IMR-90 (cell line): ENCODE measurements around the gene DPYD. TPM values are rescaled to one million over a fixed set of nuclear protein-coding genes. Genes with fewer than 3 reads are reported as not detected.

ENCODE experiments used
- ATAC-seq: fragments of 200-7000 bp; cut with Tn5 transposase; 2 replicates; pipeline ENCODE4 v1.9.1; 2020; ENCODE audit warnings: low read depth, mild to moderate bottlenecking, moderate library complexity
- BruUV-seq: library from RNA; stranded (reverse); fragments of 400-500 nt; replicated peaks from 2 replicates; lab custom pipeline; 2021; lab: Mats Ljungman, UMichigan
- CTCF ChIA-PET: fragments of 300-600 bp; formaldehyde crosslinking; extraction: SDS; loops from one replicate; lab custom pipeline; 2021; ENCODE audit warnings: antibody characterized with exemption; lab: Yijun Ruan, JAX
- POLR2A ChIA-PET: fragments of 300-600 bp; sonication (Branson Sonifier 250); formaldehyde crosslinking; loops from one replicate; lab custom pipeline; 2022; ENCODE audit warnings: antibody characterized with exemption; ENCODE audit not compliant: unreplicated experiment; lab: Charles Lee
- DNase-seq: peaks from one replicate; pipeline ENCODE4 v3.0.0; 2013
- H2AFZ ChIP-seq: replicated peaks from 2 replicates; pipeline ENCODE3; 2013; ENCODE audit warnings: low read length, mild to moderate bottlenecking; ENCODE audit not compliant: poor library complexity
- H2AK5ac ChIP-seq: 2 replicates; pipeline ENCODE4 v1.6.1; 2013; ENCODE audit warnings: low read depth, low read length, inconsistent platforms
- H2AK9ac ChIP-seq: replicated peaks from 2 replicates; pipeline ENCODE3; 2013; ENCODE audit warnings: mild to moderate bottlenecking, low read depth, low read length, moderate library complexity; ENCODE audit not compliant: poor library complexity
- H2BK120ac ChIP-seq: 2 replicates; pipeline ENCODE4 v1.6.1; 2013; ENCODE audit warnings: low read depth, low read length, inconsistent platforms
- H2BK15ac ChIP-seq: 3 replicates; pipeline ENCODE4 v1.6.1; 2013; ENCODE audit warnings: low read depth, low read length, inconsistent platforms
- H2BK20ac ChIP-seq: 2 replicates; pipeline ENCODE4 v1.6.1; 2013; ENCODE audit warnings: low read depth, mild to moderate bottlenecking, inconsistent platforms, low read length, moderate library complexity
- H2BK5ac ChIP-seq: 2 replicates; pipeline ENCODE4 v1.6.1; 2013; ENCODE audit warnings: mild to moderate bottlenecking, low read depth, low read length, inconsistent platforms; ENCODE audit not compliant: poor library complexity, severe bottlenecking
- H3K14ac ChIP-seq: replicated peaks from 2 replicates; pipeline ENCODE4 v1.6.1; 2013; ENCODE audit warnings: low read depth, low read length, inconsistent platforms
- H3K18ac ChIP-seq: 2 replicates; pipeline ENCODE4 v1.6.1; 2013; ENCODE audit warnings: low read depth, low read length, control low read depth
- H3K23ac ChIP-seq: 2 replicates; pipeline ENCODE4 v1.6.1; 2013; ENCODE audit warnings: low read depth, low read length, inconsistent platforms
- H3K27ac ChIP-seq: 2 replicates; pipeline ENCODE4 v1.5.1; 2013; ENCODE audit warnings: mild to moderate bottlenecking, control low read depth, low read length; ENCODE audit not compliant: insufficient read depth
- H3K27me3 ChIP-seq: 2 replicates; pipeline ENCODE4 v1.6.1; 2013; ENCODE audit warnings: low read length; ENCODE audit not compliant: control insufficient read depth, insufficient read depth
- H3K36me3 ChIP-seq: 2 replicates; pipeline ENCODE4 v1.6.1; 2013; ENCODE audit warnings: low read length, mixed read lengths; ENCODE audit not compliant: control insufficient read depth, insufficient read depth
- H3K4ac ChIP-seq: 2 replicates; pipeline ENCODE4 v1.6.1; 2013; ENCODE audit warnings: low read depth, low read length, inconsistent platforms
- H3K4me1 ChIP-seq: 2 replicates; pipeline ENCODE4 v1.6.1; 2013; ENCODE audit warnings: low read length, mixed read lengths; ENCODE audit not compliant: control insufficient read depth, insufficient read depth
- H3K4me2 ChIP-seq: 2 replicates; pipeline ENCODE4 v1.6.1; 2013; ENCODE audit warnings: low read depth, mild to moderate bottlenecking, control low read depth, low read length, moderate library complexity
- H3K4me3 ChIP-seq: 2 replicates; pipeline ENCODE4 v1.5.1; 2013; ENCODE audit warnings: low read depth, mild to moderate bottlenecking, control low read depth, low read length, moderate library complexity; ENCODE audit not compliant: insufficient read depth
- H3K56ac ChIP-seq: 2 replicates; pipeline ENCODE4 v1.6.1; 2013; ENCODE audit warnings: low read length, inconsistent platforms; ENCODE audit not compliant: insufficient read depth; ENCODE audit errors: extremely low read depth
- H3K79me1 ChIP-seq, 2 experiments: 2 replicates each; pipeline ENCODE4 v1.6.1; 2013; ENCODE audit warnings: low read length in 2 of 2, inconsistent platforms in 1 of 2, low read depth in 1 of 2
- H3K9ac ChIP-seq: 2 replicates; pipeline ENCODE4 v1.6.1; 2013; ENCODE audit warnings: low read depth, low read length, control low read depth
- H3K9me1 ChIP-seq: 2 replicates; pipeline ENCODE4 v1.6.1; 2013; ENCODE audit warnings: low read length, inconsistent platforms; ENCODE audit not compliant: insufficient read depth
- H3K9me3 ChIP-seq: 2 replicates; pipeline ENCODE4 v1.6.1; 2013; ENCODE audit warnings: low read length; ENCODE audit not compliant: control insufficient read depth, insufficient read depth
- H4K20me1 ChIP-seq: 2 replicates; pipeline ENCODE4 v1.6.1; 2013; ENCODE audit warnings: low read length, inconsistent platforms; ENCODE audit not compliant: insufficient read depth
- H4K5ac ChIP-seq: 2 replicates; pipeline ENCODE4 v1.6.1; 2013; ENCODE audit warnings: mild to moderate bottlenecking, low read depth, low read length, control low read depth
- H4K8ac ChIP-seq, 2 experiments: 2 replicates each; pipeline ENCODE4 v1.6.1; 2013; ENCODE audit warnings: low read depth in 2 of 2, low read length in 2 of 2, control low read depth in 1 of 2, inconsistent platforms in 1 of 2
- H4K91ac ChIP-seq: 2 replicates; pipeline ENCODE4 v1.6.1; 2013; ENCODE audit warnings: low read depth, low read length, inconsistent platforms; ENCODE audit not compliant: insufficient read depth
- BHLHE40 ChIP-seq: fragments of 150-350 bp; IDR thresholded peaks from 2 replicates; pipeline ENCODE4 v1.6.1; 2016; ENCODE audit warnings: mild to moderate bottlenecking, low read depth, low read length
- CEBPB ChIP-seq: IDR thresholded peaks from 2 replicates; pipeline ENCODE4 v1.6.1; 2012; ENCODE audit warnings: low read depth, low read length, improper control_type of control experiment
- CHD1 ChIP-seq: IDR thresholded peaks from 2 replicates; pipeline ENCODE4 v1.6.1; 2012; ENCODE audit warnings: low read depth, low read length, improper control_type of control experiment
- ELK1 ChIP-seq: fragments of 150-350 bp; IDR thresholded peaks from 2 replicates; pipeline ENCODE4 v1.6.1; 2016; ENCODE audit warnings: low read depth, mild to moderate bottlenecking, low read length, moderate library complexity, borderline replicate concordance
- FOS ChIP-seq: fragments of 150-350 bp; IDR thresholded peaks from 2 replicates; pipeline ENCODE4 v1.6.1; 2016; ENCODE audit warnings: low read depth, low read length
- MAFK ChIP-seq: IDR thresholded peaks from 2 replicates; pipeline ENCODE4 v1.6.1; 2012; ENCODE audit warnings: low read depth, low read length, improper control_type of control experiment
- MAZ ChIP-seq: IDR thresholded peaks from 2 replicates; pipeline ENCODE4 v1.6.1; 2012; ENCODE audit warnings: low read depth, mild to moderate bottlenecking, low read length, improper control_type of control experiment, moderate library complexity, borderline replicate concordance
- MXI1 ChIP-seq: IDR thresholded peaks from 2 replicates; pipeline ENCODE4 v1.6.1; 2012; ENCODE audit warnings: low read depth, mild to moderate bottlenecking, low read length, moderate library complexity, borderline replicate concordance
- NFE2L2 ChIP-seq: fragments of 150-350 bp; IDR thresholded peaks from 2 replicates; pipeline ENCODE4 v1.6.1; 2016; ENCODE audit warnings: low read depth, mild to moderate bottlenecking, low read length
- POLR2A ChIP-seq: IDR thresholded peaks from 2 replicates; pipeline ENCODE4 v1.6.1; 2012; ENCODE audit warnings: mild to moderate bottlenecking, low read depth, low read length
- RAD21 ChIP-seq: IDR thresholded peaks from 2 replicates; pipeline ENCODE4 v1.6.1; 2012; ENCODE audit warnings: low read length, improper control_type of control experiment
- RCOR1 ChIP-seq: IDR thresholded peaks from 2 replicates; pipeline ENCODE4 v1.6.1; 2012; ENCODE audit warnings: mild to moderate bottlenecking, low read length, improper control_type of control experiment; ENCODE audit not compliant: insufficient replicate concordance
- RFX5 ChIP-seq: IDR thresholded peaks from 2 replicates; pipeline ENCODE4 v1.8.0; 2012; ENCODE audit warnings: low read depth, mild to moderate bottlenecking, low read length, moderate library complexity
- SMC3 ChIP-seq: fragments of 150-350 bp; IDR thresholded peaks from 2 replicates; pipeline ENCODE4 v1.6.1; 2016; ENCODE audit warnings: low read depth, mild to moderate bottlenecking, antibody characterized with exemption, low read length, moderate library complexity
- USF2 ChIP-seq: fragments of 150-350 bp; IDR thresholded peaks from 2 replicates; pipeline ENCODE4 v1.6.1; 2017; ENCODE audit warnings: mild to moderate bottlenecking, antibody characterized with exemption, low read length, low read depth
- WGBS, 2 experiments: methylation state at CpG; one replicate each; pipeline versions ENCODE4 v1.1.5 to v1.1.7; 2013; ENCODE audit warnings: missing lambda C conversion rate in 2 of 2; ENCODE audit not compliant: insufficient read length in 1 of 2; ENCODE audit errors: extremely low coverage in 2 of 2; 5-methylcytosine and 5-hydroxymethylcytosine counted together
- dilution Hi-C: fragments of 300-500 bp; cut with HindIII; formaldehyde crosslinking; loops from one replicate; pipeline ENCODE4 v1.14.3; 2018; ENCODE audit warnings: low sequenced_read_pairs; ENCODE audit not compliant: unreplicated experiment
- in situ Hi-C: fragments of 300-500 bp; cut with MboI; formaldehyde crosslinking; loops from 3 replicates; pipeline ENCODE4 v1.14.3; 2019; ENCODE audit warnings: low sequenced_read_pairs, inconsistent platforms, mixed read lengths
- intact Hi-C: fragments of 100-400 bp; cut with micrococcal nuclease; formaldehyde crosslinking; loops from 2 replicates; pipeline ENCODE4 v1.10.0; 2022
- polyA plus RNA-seq, 3 experiments: library from polyadenylated mRNA; depleted of rRNA; stranded (reverse); fragments of >200 nt; gene quantifications; 2 replicates each; pipeline ENCODE4 v1.2.3, GENCODE V29; 2012; ENCODE audit warnings: low replicate concordance in 1 of 3
- total RNA-seq: library from RNA; depleted of rRNA; stranded (reverse); fragments of >200 nt; gene quantifications from 2 replicates; pipeline ENCODE4 v1.2.3, GENCODE V29; 2012
- TF ChIP-seq, protein P1 (sequence below): conservative IDR thresholded peaks from 2 replicates; pipeline ENCODE4 v1.5.1; 2012; ENCODE audit warnings: mild to moderate bottlenecking, low read depth, low read length, improper control_type of control experiment

Gene DPYD
- total and polyA plus RNA-seq, 2 of the 4 experiments (the other 2 are of a cell fraction): 9.3 to 47.3 TPM

- ChIA-PET POLR2A (no interaction called here), CTCF (no interaction called here)
- Histone ChIP-seq H3K4me2 (no peak overlapping the region), H3K9me1 (no peaks in the 10 kb centered on the region), H3K4me1 (no peaks in the 10 kb centered on the region), H3K27me3 (no peaks in the 10 kb centered on the region), H4K20me1 (no peaks in the 10 kb centered on the region), H2BK5ac (no peak overlapping the region), H3K9ac (no peak overlapping the region), H3K4me3 (no peak overlapping the region), H3K36me3 (no peaks in the 10 kb centered on the region), H2BK15ac (no peak overlapping the region), H3K23ac (no peak overlapping the region), H4K91ac (no peak overlapping the region), H3K79me1 (peaks cover 0 to 2% of the 10 kb centered on the region in 2 experiments; a peak in 2 of 4 replicates), H3K18ac (no peak overlapping the region), H3K56ac (no peak overlapping the region), H2BK20ac (no peak overlapping the region), H3K9me3 (no peaks in the 10 kb centered on the region), H2AFZ (no peak overlapping the region), H2AK5ac (no peak overlapping the region), H3K27ac (no peak overlapping the region), H2AK9ac (no peak overlapping the region), H3K14ac (no peak overlapping the region), H4K8ac (no peak overlapping the region), H2BK120ac (no peak overlapping the region), H4K5ac (no peak overlapping the region), H3K4ac (no peak overlapping the region)
- ATAC-seq (no peak), DNase-seq (no peak)
- intact Hi-C loops: no loop called here
- TF ChIP-seq RAD21 (no peak), MXI1 (no peak), CHD1 (no peak), ELK1 (no peak), MAZ (no peak), MAFK (no peak), NFE2L2 (no peak), RFX5 (no peak), BHLHE40 (no peak), USF2 (no peak), FOS (no peak), CEBPB (no peak), SMC3 (no peak), RCOR1 (no peak), POLR2A (no peak)
- TF ChIP-seq, protein P1, sequence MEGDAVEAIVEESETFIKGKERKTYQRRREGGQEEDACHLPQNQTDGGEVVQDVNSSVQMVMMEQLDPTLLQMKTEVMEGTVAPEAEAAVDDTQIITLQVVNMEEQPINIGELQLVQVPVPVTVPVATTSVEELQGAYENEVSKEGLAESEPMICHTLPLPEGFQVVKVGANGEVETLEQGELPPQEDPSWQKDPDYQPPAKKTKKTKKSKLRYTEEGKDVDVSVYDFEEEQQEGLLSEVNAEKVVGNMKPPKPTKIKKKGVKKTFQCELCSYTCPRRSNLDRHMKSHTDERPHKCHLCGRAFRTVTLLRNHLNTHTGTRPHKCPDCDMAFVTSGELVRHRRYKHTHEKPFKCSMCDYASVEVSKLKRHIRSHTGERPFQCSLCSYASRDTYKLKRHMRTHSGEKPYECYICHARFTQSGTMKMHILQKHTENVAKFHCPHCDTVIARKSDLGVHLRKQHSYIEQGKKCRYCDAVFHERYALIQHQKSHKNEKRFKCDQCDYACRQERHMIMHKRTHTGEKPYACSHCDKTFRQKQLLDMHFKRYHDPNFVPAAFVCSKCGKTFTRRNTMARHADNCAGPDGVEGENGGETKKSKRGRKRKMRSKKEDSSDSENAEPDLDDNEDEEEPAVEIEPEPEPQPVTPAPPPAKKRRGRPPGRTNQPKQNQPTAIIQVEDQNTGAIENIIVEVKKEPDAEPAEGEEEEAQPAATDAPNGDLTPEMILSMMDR: no peak
- in situ Hi-C loops: no loop called here
- dilution Hi-C loops: no loop called here
- no CpG with 5 or more reads among the region's 2 CpGs for WGBS, 2 experiments
- no TSS peak for BruUV-seq
Measured at GRCh38 chr1:97833881-97834280, 87.0 kb downstream of the DPYD start.
